Heart left ventricle (tissue), 13 donors: ENCODE data around the gene ZDHHC11B.
"Not testable (repeated sequence)": the region's sequence is repeated elsewhere in the genome, so short reads cannot be mapped to it uniquely, and the experiment has no call there.

Experiments used
- POLR2A ChIP-seq, 2 donors: fragments of 450-650 bp; IDR thresholded peaks; one replicate each; pipeline ENCODE4 v1.6.1; 2017; ENCODE audit warnings: antibody characterized with exemption in 2 of 2, mild to moderate bottlenecking in 2 of 2, moderate library complexity in 2 of 2
- TF ChIP-seq, protein P1 (sequence below), 12 donors: fragments of 200-600 bp; sonication (generic) in 4 of 12; IDR thresholded peaks; one replicate each; pipeline versions ENCODE4 v1.5.0 to v1.8.0; 2018 to 2022; ENCODE audit warnings: antibody characterized with exemption in 12 of 12, mild to moderate bottlenecking in 5 of 12
- donor health status: ischemic (EF 13 %, LVEDD 7.1; RV severe dilation, severe dysfunction).
- donor health status: DM: no; HTN: yes; CAD: no.
- donor health status: DM: no; HTN: no; CAD: no.
- donor health status: ischemic (EF 25% LVEDD 6.9; RV normal size, moderate dysfunction).
- donor health status: ischemic (EF 25% LVEDD 5.7; RV mildly dilated, moderate dysfunction).
- donor health status: ischemic (EF 35%, LVEDD 5.7; RV mildly dilated, moderate dysfunction).
- donor health status: nonischemic (EF 11% LVEDD 7.7; RV severe dilation, severe dysfunction).
- donor health status: DM: yes; HTN: yes; CAD: no.
- donor health status: PGD.
- donor health status: ischemic (EF 29% LVEDD 5.4; RV normal size, mild dysfunction).
- donor health status: nonischemic (EF 23%, LVEDD 6.1; RV moderate dilation, normal function).

DNA sequence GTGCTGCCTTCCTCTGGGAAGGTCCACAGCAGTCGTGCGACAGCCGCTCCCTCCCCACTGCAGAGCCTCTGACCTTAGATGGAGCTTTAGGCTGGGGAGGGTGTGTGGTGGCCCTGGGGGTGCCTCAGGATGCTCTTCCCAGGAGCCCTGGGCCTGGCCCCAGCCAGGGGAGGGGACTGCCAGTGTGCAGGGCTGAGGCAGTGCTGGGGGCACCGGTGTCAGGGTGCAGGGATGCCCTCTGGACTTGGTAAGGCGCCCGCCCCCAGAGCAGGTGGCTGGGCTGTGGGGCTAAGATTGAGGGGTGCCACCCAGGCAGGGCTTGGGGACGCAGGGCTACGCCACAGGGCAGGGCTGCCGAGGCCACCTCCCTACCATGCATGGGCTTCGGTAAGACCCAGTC, 13.9 kb downstream of the ZDHHC11B start:
- TF ChIP-seq, protein P1, sequence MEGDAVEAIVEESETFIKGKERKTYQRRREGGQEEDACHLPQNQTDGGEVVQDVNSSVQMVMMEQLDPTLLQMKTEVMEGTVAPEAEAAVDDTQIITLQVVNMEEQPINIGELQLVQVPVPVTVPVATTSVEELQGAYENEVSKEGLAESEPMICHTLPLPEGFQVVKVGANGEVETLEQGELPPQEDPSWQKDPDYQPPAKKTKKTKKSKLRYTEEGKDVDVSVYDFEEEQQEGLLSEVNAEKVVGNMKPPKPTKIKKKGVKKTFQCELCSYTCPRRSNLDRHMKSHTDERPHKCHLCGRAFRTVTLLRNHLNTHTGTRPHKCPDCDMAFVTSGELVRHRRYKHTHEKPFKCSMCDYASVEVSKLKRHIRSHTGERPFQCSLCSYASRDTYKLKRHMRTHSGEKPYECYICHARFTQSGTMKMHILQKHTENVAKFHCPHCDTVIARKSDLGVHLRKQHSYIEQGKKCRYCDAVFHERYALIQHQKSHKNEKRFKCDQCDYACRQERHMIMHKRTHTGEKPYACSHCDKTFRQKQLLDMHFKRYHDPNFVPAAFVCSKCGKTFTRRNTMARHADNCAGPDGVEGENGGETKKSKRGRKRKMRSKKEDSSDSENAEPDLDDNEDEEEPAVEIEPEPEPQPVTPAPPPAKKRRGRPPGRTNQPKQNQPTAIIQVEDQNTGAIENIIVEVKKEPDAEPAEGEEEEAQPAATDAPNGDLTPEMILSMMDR (IDR thresholded peaks at IDR 0.05), result not testable (repeated sequence)
- not testable (repeated sequence) for TF ChIP-seq POLR2A (IDR thresholded peaks at IDR 0.05)
